GM19463 (cell line): ENCODE data around the gene ITGA11.

ENCODE experiments used
- ATAC-seq: cut with Tn5 transposase; IDR thresholded peaks from one replicate; pipeline ENCODE4 v1.9.1; 2021; ENCODE audit warnings: mild to moderate bottlenecking, moderate library complexity; ENCODE audit not compliant: unreplicated experiment

The ITGA11 gene

GRCh38 chr15:68413363-68414205, 18.4 kb downstream of the ITGA11 start:
- no peak for ATAC-seq

DNA sequence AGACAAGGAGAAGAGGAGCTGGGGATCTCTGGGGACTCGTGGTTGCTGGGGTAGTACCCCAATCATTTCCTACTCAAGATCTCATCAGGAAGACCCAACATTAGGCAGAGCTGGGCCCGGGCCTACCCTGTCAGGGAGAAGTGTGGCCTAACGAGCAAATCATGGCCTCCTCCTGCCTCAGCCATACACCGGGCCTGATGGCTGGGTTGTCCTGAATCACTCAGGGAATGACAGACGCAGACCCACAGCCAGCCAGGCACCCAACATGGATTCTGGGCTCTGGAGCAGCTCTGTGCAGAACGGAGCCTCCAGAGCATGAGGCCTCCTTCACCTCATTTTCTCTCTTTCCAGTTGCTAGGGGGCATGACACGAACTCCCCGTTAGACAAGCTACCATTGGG, 19.7 kb downstream of the ITGA11 start:
- no peak for ATAC-seq

DNA sequence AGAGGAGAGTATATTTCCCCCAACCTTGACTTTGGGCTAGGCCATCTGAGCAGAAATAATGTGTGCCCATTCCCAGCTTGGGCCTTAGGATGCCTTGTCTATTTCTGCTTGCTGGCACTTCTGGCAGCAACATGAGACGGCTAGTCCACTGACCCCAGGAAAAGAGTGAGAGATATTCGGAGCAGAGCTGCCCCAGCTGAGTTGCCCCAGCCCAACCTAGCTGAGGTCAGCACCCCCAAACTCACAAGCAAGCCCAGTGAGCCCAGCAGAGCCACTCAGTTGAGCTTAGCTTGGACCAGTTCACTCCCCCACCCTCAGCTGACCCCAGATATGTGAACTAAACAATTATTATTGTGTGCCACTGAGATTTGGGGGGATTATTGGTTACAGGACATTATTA, 20.2 kb downstream of the ITGA11 start:
- ATAC-seq = no peak

GRCh38 chr15:68411343-68411675, 20.7 kb downstream of the ITGA11 start:
- no peak for ATAC-seq

GRCh38 chr15:68410466-68411342, 21.3 kb downstream of the ITGA11 start:
- ATAC-seq = no peak

DNA sequence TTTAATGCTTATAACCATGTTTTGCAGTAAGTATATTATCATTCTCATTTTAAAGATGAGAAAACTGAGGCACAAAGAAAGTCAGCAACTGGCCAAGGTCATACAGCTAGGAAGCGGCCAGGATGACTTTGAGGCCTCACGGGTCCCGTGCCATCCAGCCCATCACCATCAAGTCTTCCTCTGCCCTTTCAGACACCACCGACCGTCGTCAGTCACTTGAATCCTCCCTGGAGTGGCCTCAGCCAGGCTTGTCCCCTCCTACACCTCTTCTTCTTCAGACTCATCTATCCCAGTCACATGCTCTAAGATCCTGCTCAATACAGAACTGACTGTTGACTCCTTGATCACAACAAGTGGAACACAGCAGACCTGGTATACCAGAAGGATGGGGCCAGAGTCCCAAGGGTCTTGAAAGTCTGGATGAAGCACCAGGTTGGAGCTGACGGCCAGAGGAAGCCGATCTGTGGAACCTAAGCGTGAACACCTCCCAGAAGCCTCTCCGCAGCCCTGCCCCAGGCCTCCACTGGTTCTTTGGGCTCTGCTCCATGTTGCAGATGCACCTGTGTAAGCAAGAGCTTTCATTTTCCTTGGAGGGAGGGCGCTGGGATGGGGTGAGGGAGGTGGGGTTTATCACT, 22.1 kb downstream of the ITGA11 start:
- ATAC-seq = no peak

- no peak for ATAC-seq
Observed at GRCh38 chr15:68408971-68409370, 23.0 kb downstream of the ITGA11 start.

DNA sequence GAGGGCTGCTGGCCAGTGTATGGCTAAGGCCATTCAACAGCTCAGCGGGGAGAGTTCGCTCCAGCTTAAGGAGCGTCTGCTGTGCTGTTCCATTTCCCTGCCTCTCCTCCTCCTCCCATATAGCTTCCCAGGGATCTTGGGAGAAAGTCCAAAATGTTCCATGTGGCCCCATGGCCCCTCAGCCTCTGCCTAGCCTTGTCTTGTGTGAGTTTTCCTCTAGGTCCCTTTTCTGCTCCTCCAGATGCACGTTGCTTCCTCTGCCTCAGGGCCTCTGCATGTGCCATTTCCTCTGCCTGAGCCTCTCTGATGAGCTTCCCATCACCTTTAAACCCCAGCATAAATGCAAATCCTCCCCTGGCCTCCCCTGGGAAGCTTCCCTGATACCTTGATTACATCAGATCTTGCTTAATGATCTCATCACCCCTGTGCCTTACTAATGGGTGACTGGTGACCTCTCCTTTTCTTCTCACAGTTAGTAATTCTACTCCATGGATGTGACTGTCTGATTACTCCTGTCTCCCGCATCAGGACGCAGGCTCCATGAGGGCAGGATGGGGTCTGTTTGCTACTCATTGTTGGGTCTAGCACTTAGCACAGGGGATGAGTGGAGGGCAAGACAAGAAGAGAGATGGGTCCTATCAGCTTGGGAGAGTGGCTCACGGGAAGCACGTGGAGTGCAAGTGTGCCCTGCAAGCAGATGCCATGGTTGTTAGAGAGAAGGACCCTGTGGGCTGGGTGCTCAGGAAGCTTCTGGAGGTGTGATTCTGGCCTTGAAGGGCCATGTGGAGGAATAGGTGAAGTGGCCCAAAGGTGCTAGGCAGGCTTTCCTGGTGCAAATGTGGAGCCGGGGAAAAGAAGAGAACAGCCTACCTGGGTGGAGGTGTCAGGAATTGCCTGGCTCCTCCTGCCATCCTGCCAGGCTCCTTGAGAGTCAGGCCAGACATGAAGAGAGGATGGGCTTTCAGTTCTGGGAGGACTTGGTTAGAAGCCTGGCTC, 23.8 kb downstream of the ITGA11 start:
- no peak for ATAC-seq

DNA sequence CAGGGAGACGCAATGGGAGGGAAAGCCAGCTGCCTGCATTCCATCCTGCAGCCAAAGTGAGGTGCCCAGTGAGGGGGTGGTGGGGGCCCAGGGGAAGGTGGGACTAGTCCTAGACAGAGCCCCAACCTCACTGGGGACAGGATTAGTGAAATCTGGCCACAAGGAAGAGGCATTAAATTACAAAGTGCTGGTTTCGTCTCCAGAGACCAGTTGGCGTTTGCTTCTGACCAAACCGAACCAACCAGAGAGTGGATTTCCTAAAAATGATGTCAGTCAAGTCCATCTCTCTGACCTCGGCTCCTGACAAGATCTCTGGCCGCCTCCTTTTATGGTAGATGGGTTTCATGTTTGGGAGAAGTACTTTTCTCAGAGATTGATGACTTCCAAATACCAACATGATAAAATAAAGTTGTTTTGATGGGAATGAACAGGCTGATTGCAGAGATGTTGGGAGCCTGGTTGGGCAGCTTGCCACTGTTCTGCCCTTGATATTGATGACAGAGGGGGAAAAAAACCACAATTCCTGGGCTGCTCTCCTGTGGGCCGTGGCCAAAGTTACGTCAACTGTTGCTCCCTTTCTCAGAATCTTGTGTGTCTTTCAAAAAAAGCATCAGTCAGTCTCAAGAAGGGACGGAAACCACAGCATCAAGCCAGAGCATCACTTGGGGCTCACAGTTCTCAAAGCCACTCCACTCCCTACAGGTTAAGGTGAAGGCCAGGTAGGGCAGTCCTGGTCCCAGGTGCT, 24.6 kb downstream of the ITGA11 start:
- ATAC-seq = no peak

- no peak for ATAC-seq
Observed at GRCh38 chr15:68405378-68406250, 26.3 kb downstream of the ITGA11 start.

- ATAC-seq = no peak
Observed at GRCh38 chr15:68404056-68404798, 27.7 kb downstream of the ITGA11 start.

GRCh38 chr15:68403161-68403941, 28.6 kb downstream of the ITGA11 start:
- no peak for ATAC-seq

DNA sequence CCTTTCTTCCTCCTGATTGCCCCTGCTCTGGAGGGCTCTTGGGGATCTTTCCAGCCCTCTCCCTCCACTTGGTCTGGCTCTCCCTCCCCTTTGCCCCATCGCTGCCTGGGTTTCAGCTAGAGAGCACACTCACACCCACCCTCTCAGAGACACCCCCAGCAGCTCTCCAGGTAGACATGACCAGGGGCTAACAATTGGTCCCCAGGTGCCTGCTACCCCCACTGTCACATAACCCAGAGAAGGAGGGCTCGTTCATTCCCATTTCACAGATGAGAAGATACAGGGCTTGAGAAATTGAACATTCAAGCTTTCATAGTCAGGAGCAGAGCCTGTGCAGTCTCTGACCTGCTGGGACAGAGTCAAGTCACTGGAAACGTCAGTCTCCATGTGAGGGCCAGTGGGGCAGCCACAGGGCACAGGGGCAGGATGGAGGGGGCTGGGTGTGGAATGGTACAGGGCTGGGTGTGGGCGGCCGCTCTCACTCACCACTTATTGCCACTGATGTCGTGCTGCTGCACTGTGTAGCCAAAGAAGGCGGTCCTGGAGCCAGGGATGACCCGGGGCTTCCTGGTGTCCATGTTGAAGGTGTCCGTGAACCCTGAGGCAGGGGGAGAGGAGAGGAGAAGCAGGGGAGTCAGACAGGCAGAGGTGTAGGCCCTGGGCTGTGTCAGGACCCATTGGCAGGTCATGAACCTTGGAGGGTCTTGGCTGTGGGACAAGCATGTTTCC, 29.4 kb downstream of the ITGA11 start:
- no peak for ATAC-seq

DNA sequence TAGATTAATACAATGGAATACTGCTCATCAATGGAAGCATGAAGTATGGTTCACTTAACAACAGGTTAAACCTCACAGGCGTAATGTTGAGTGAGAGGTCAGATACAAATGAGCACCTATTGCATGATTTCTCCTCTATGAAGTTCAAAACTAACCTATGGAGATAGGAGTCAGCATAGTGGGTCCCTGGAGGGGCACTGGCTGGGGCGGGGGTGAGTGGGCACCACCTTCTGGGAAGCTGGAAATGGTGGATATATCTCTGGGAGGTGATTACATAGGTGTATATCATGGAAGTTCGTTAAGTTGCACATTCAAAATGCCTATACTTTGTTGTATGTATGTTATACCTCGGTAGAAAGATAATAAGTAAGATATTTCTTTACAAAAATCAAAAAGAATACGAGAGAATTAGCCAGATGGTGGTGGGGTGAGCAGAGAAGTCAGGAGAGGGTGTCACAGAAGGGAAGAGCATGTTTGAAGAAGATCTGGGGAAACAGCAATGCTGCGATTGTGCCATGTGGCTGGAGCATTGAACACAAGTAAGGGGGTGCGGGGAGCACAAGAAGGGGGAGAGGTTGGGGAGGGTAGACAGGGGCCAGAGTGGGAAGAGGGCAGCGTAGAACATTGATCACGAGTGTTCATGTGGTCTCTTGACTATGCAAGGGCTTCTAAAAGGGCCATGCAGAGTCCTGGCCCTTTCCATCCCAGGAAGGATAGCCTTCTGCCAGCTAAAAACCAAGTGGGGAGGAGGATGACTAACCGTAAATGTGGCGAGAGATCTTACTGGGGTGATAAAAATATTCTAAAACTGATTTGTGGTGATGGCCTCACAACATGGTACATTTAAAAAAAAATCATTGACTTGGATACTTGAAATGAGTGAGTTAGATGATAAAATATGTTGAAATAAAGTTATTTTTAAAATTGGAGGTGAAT, 30.2 kb downstream of the ITGA11 start:
- no peak for ATAC-seq

- ATAC-seq = no peak
Observed at GRCh38 chr15:68400066-68400456, 31.9 kb downstream of the ITGA11 start.
